HL-60 (cell line): ENCODE data around the gene ZNF821.

Experiments
- DNase-seq, 2 experiments: peaks; one replicate each; pipeline ENCODE4 v3.0.0-alpha.2; 2010 to 2020; ENCODE audit warnings: low read depth in 1 of 2, low spot score in 1 of 2
- H3K27ac ChIP-seq: fragments of 250-450 bp; sonication (Bioruptor Pico); replicated peaks from 2 replicates; pipeline ENCODE4 v1.5.1; 2020; ENCODE audit warnings: mild to moderate bottlenecking, moderate library complexity
- H3K27me3 ChIP-seq: fragments of 250-450 bp; sonication (Bioruptor Pico); 2 replicates; pipeline ENCODE4 v1.5.1; 2021; ENCODE audit warnings: mild to moderate bottlenecking, moderate library complexity; ENCODE audit not compliant: insufficient read depth, poor library complexity, severe bottlenecking
- H3K4me3 ChIP-seq: replicated peaks from 2 replicates; pipeline ENCODE4 v1.5.1; 2011; ENCODE audit warnings: mild to moderate bottlenecking, control low read depth, low read length; ENCODE audit not compliant: insufficient read depth
- GABPA ChIP-seq: IDR thresholded peaks from 2 replicates; pipeline ENCODE4 v1.6.1; 2012; ENCODE audit warnings: low read depth
- POLR2AphosphoS5 ChIP-seq: IDR thresholded peaks from 2 replicates; pipeline ENCODE4 v1.6.1; 2012; ENCODE audit warnings: low read depth
- SPI1 ChIP-seq: IDR thresholded peaks from 2 replicates; pipeline ENCODE4 v1.6.1; 2012; ENCODE audit warnings: low read depth, mild to moderate bottlenecking, borderline replicate concordance
- TF ChIP-seq, protein P1 (sequence below): IDR thresholded peaks from 2 replicates; pipeline ENCODE4 v1.6.1; 2012; ENCODE audit warnings: low read depth; ENCODE audit not compliant: insufficient replicate concordance
- TF ChIP-seq, protein P2 (sequence below): IDR thresholded peaks from one replicate; pipeline ENCODE4 v1.5.1; 2011; ENCODE audit warnings: low read length, control low read depth, inconsistent platforms; ENCODE audit not compliant: insufficient read depth

Gene ZNF821

DNA sequence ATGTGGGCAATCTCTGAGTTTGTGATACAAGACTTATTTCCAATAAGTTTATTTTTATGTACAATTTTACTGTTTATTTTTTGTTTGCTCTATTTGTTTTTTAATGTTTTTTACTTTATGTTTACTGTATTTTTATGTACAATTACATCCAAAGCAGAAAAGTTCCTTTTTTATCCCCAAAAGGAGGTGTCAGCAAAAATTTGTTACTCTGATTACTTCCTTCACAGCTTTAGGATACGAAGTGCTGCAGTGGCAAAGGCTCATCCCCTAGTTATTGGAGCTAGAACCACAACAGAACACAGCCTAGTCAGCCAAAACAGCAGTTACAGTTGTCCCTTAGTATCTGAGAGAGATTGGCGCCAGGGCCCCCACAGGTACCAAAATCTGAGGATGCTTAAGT, 47.0 kb upstream of the ZNF821 start:
- DNase-seq = no peak
- Histone ChIP-seq H3K27ac (no peak overlapping the region), H3K27me3 (no peaks in the 10 kb centered on the region), H3K4me3 (no peak overlapping the region)
- no peak for TF ChIP-seq POLR2AphosphoS5
- TF ChIP-seq GABPA = no peak
- TF ChIP-seq SPI1 = no peak
- TF ChIP-seq, protein P1, sequence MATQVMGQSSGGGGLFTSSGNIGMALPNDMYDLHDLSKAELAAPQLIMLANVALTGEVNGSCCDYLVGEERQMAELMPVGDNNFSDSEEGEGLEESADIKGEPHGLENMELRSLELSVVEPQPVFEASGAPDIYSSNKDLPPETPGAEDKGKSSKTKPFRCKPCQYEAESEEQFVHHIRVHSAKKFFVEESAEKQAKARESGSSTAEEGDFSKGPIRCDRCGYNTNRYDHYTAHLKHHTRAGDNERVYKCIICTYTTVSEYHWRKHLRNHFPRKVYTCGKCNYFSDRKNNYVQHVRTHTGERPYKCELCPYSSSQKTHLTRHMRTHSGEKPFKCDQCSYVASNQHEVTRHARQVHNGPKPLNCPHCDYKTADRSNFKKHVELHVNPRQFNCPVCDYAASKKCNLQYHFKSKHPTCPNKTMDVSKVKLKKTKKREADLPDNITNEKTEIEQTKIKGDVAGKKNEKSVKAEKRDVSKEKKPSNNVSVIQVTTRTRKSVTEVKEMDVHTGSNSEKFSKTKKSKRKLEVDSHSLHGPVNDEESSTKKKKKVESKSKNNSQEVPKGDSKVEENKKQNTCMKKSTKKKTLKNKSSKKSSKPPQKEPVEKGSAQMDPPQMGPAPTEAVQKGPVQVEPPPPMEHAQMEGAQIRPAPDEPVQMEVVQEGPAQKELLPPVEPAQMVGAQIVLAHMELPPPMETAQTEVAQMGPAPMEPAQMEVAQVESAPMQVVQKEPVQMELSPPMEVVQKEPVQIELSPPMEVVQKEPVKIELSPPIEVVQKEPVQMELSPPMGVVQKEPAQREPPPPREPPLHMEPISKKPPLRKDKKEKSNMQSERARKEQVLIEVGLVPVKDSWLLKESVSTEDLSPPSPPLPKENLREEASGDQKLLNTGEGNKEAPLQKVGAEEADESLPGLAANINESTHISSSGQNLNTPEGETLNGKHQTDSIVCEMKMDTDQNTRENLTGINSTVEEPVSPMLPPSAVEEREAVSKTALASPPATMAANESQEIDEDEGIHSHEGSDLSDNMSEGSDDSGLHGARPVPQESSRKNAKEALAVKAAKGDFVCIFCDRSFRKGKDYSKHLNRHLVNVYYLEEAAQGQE = no peak
- TF ChIP-seq, protein P2, sequence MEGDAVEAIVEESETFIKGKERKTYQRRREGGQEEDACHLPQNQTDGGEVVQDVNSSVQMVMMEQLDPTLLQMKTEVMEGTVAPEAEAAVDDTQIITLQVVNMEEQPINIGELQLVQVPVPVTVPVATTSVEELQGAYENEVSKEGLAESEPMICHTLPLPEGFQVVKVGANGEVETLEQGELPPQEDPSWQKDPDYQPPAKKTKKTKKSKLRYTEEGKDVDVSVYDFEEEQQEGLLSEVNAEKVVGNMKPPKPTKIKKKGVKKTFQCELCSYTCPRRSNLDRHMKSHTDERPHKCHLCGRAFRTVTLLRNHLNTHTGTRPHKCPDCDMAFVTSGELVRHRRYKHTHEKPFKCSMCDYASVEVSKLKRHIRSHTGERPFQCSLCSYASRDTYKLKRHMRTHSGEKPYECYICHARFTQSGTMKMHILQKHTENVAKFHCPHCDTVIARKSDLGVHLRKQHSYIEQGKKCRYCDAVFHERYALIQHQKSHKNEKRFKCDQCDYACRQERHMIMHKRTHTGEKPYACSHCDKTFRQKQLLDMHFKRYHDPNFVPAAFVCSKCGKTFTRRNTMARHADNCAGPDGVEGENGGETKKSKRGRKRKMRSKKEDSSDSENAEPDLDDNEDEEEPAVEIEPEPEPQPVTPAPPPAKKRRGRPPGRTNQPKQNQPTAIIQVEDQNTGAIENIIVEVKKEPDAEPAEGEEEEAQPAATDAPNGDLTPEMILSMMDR = no peak

DNA sequence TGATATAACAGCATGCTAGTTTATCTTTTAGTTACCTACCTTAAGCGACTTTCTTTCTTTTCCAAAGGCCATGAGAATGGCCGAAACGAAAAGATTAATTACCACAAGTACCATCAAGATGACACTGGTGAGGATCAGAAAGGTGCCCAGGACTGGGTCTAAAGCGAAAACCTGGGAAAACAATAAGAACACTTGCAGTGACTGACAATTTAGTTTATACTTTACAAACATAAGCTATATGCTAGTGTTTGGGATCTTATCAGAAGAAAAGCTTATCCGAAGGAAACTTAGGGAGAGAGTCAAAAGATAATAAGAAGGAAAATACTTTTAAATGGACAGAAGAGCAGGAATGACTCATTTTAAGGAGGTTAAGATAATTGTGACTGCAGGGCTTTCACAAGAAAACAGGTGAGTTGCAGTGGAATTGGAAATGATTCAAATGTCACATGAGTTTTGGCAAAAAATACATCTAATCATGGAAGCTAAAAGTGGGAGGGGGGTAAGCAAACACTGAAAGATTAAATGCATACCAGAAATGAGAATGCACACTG, 46.1 kb upstream of the ZNF821 start:
- Histone ChIP-seq H3K4me3 (no peak overlapping the region), H3K27ac (no peak overlapping the region), H3K27me3 (no peaks in the 10 kb centered on the region)
- no peak for DNase-seq
- TF ChIP-seq, protein P2 = no peak
- TF ChIP-seq GABPA (no peak), SPI1 (no peak), POLR2AphosphoS5 (no peak)
- TF ChIP-seq, protein P1 = no peak

DNA sequence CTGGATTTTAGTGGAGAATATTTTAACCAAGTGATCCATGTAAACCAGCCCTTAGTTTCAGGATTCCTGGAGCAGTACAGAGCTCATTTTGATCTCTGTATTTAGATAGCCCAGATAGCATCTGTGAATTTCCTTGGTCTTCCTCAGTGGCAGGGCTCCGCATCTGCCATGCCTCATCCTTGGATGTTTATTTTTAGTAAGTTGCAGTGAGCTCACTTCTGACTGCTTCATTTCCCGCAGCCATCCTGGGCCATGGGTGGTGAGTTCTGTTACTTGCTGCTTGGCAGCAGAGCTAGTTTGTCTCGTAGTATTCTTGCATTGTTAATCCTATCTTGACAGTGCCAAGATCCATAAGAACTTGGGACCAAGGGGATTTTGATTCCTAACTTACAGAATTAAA, 45.1 kb upstream of the ZNF821 start:
- DNase-seq = no peak
- TF ChIP-seq, protein P2 = no peak
- TF ChIP-seq POLR2AphosphoS5 = no peak
- TF ChIP-seq, protein P1 = no peak
- no peak for TF ChIP-seq SPI1
- TF ChIP-seq GABPA = no peak
- no peak overlapping the region for H3K27ac ChIP-seq
- no peak overlapping the region for H3K4me3 ChIP-seq
- no peaks in the 10 kb centered on the region for H3K27me3 ChIP-seq
